DMS53 treated with DMSO at 0.1 percent for 48 hours (cell line): ENCODE data around the gene RBM38.
A peak's percentile ranks its signal among the peaks of the same experiment; 100 is the strongest.

Experiments
- DNase-seq: peaks from one replicate; lab custom pipeline; 2025; ENCODE audit not compliant: unreplicated experiment; lab: John Stamatoyannopoulos, UW

Gene RBM38

GRCh38 chr20:57433657-57434389 is 42.6 kb downstream of the RBM38 start:
- no peak for DNase-seq

GRCh38 chr20:57434390-57434700 is 43.1 kb downstream of the RBM38 start:
- no peak for DNase-seq

- DNase-seq = no peak
These were observed 43.9 kb downstream of the RBM38 start for GRCh38 chr20:57435105-57435497.

GRCh38 chr20:57435498-57436222 is 44.5 kb downstream of the RBM38 start:
- DNase-seq = no peak

- DNase-seq = no peak
These were observed 45.0 kb downstream of the RBM38 start for GRCh38 chr20:57436223-57436545.

GRCh38 chr20:57437267-57437666 is 46.1 kb downstream of the RBM38 start:
- no peak for DNase-seq

DNA sequence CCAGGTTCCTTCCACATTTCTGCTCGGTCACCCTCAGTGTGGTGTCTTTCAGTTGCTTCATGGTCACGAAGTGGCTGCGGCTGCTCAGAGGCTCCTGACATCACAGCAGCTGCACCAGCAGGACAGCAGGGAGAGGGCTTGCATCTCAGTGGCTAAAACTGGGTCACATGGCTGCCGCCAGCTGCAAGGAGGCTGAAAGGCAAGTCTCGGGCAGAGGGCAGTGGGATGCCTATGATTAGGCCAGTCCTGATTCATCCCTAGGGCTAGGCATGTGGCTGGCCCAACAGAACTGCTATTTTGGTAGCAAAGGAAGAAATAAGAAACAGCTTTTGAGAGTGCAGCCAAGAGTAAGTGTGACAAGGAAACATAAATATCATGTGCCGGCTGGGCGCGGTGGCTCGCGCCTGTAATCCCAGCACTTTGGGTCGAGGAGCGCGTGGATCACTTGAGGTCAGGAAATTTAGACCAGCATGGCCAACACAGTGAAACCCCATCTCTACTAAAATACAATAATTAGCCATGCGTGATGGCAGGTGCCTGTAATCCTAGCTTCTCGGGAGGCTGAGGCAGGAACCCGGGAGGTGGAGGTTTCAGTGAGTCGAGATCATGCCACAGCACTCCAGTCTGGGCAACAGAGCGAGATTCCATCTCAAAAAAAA is 46.6 kb downstream of the RBM38 start:
- DNase-seq = no peak

- DNase-seq = no peak
These were observed 47.4 kb downstream of the RBM38 start for GRCh38 chr20:57438552-57438951.

GRCh38 chr20:57439432-57439831 is 48.2 kb downstream of the RBM38 start:
- peak; percentile 11 for DNase-seq

DNA sequence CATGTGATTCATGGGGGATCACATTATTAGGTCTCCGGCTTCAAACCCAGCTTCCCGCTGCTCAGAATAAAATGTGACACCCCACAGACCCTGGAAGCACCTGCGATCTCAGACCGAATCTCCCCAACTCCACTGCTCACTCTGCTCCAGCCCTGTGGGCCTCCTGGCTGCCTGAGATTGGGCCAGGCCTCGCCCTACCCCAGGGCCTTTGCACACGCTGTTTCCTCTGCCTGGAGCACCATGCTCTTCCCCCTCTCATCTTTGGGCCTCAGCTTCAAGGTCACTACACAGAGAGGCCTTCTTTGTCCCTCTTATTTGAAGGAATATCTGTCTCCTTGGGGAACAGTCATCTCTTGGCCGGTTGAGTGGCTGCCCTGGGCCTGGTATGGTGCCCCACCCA is 48.8 kb downstream of the RBM38 start:
- no peak for DNase-seq

GRCh38 chr20:57440678-57441509 is 49.7 kb downstream of the RBM38 start:
- DNase-seq = no peak

- DNase-seq = no peak
These were observed 50.4 kb downstream of the RBM38 start for GRCh38 chr20:57441510-57442154.

DNA sequence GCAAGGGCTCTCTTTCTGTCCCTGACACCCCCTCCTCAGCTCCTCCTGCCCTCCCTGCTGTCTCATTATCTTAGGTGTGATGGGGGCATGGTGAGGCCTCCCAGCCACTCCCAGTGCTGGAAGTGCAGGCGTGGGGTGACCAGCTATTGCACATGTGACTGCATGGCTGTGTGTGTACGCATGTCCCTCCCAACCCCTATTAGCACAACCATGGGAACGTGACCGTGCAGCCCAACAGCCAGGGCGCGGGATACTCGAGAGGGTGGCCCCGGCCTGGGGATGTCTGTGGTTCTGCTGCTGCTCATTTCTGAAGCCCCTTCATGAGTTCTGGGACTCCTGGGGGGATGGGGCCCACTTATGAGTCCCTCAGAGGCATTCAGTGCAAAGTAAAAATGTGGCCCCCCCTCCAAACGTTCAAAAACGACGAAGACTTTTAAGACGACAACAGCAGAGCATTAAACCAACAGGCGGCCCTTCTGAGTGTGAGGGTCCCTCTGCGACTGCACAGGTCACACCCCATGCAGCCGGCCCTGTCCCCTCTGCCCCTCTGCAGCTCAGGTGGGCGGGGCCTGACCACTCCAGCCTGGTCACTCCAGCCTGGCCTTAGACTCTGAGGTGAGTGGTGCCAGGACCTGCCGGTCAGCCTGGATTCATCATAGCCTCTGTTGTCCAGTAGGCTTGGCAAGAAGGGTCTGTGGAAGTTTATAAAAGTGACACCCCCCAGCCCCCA is 51.1 kb downstream of the RBM38 start:
- DNase-seq = no peak

DNA sequence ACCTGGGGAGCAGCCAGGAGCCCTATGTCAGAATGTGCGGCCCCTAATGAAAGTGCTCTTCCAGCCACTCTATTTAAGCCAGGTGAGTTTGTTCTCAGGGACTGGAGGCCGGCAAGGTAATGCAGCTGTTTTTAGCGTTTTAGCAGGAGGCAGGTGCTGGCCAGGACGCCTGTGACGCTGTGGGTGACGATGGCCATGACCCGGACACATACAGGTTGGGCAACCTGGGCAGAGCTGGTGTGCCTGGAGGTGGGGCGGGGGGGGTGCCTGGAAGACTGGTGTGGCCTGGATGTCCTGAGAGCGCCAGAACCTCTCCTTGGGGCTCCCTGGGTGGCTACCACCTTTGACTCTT is 51.7 kb downstream of the RBM38 start:
- no peak for DNase-seq

DNA sequence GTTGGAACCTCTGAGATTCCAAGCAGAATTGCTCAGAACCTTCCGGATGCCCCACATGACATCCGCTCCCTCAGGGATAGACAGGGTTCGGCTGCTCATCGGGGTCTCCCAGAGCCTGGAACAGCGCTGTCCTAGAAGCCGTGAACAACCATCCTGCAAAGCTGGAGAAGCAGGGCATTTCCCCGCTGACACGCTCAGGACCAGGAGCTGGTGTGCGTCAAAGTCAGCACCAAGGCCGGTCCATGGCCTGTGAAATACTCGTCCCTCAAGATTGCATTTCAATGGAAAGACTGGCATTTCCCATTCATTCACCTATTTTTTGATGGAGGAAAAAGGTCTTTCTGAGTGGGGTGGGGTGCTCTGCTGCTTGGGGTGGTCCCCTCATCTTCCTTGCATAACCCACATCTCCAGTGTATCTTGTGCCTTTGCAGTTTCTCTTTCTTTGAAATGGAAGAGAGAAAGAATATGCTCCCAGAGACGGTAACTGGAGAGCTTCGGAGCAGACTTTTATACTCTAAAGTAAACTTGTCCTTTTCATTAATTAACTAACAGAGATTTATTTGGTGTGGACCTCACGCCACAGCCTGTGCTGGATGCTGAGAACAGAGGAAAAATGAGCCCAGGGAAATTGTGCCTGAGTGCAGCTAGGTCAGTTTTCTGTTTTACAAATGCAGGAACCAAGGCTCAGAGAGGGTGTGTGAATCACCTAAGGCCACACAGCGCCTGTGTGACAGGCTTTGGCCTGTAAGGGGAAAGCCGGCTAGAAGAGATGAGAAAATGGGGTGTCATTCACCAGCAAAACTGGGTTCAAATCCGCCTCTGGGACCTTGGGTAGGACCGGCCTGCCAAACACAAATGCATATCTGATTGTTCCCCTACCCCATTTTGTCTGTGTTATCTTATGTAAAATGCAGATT is 52.4 kb downstream of the RBM38 start:
- no peak for DNase-seq

DNA sequence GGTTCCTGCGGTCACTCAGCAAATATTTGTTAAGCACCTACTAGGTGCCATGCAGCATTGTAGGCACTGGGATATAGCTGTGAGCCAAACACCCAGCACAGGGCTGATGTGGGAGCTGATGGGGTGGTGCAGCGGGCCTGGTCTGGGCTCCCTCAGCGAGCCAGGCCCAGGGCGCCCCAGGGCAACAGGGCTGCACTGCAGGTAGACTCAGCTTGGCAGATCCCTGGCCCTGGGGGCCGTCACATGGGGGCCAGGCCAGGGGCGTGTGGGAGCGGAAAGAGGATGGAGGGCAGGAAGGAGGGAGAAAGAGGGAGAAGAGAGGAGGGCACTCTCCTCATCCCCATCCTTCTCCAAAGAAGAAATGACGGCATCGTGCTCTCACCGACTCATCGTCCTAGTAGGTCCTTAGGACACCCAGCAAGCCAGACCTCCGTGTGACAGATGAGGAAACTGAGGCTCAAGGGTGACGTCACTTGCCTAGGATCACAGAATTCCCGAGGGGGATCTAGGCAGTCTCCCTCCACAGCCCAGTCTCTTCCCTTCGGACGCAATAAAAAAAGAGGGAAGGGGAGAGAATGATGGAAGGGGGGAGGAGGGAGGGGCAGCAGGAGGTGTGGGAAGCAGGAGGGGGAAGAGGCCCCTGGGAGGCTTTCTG is 53.3 kb downstream of the RBM38 start:
- DNase-seq = no peak

DNA sequence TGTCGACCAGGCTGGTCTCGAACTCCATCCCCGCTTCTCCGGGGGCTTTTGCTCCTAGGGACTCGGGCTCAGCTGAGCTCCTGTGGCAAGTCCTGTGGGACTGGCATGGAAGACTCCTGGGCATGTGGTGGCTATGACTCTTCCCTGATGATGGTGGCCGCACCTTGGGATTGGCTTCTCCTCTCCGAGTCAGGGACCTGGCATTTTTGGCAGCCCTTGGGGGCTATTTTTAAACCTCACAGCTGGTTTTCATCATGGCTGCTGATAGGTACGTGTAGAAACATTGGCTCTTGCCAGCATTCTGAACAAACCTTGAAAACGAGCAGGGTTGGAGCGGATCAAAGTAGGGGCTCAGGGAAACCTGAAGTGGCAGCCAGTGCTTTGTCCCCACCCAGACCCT is 54.1 kb downstream of the RBM38 start:
- DNase-seq = no peak

- DNase-seq = no peak
These were observed 54.6 kb downstream of the RBM38 start for GRCh38 chr20:57445774-57446173.

- no peak for DNase-seq
These were observed 57.7 kb downstream of the RBM38 start for GRCh38 chr20:57448764-57449354.
